HG02885 (cell line): ENCODE data around the gene TXNDC16.
A peak's percentile ranks its signal among the peaks of the same experiment; 100 is the strongest.
"Not testable (repeated sequence)": the region's sequence is repeated elsewhere in the genome, so short reads cannot be mapped to it uniquely, and the experiment has no call there.

ENCODE experiments used
- ATAC-seq: cut with Tn5 transposase; IDR thresholded peaks from one replicate; pipeline ENCODE4 v1.9.1; 2021; ENCODE audit warnings: mild to moderate bottlenecking; ENCODE audit not compliant: unreplicated experiment, poor library complexity

Gene TXNDC16

GRCh38 chr14:52552063-52552988 is at the start of gene TXNDC16, which contains the start of gene GPR137C:
TXNDC16 (minus strand) TSS chr14:52552505; CDS start chr14:52543557, 8,948 bp downstream.
GPR137C (plus strand) TSS chr14:52552836; CDS start chr14:52553148, 312 bp downstream.
- peak; percentile 93 for ATAC-seq

GRCh38 chr14:52599974-52600373 is 47.7 kb upstream of the TXNDC16 start:
- ATAC-seq: no peak

DNA sequence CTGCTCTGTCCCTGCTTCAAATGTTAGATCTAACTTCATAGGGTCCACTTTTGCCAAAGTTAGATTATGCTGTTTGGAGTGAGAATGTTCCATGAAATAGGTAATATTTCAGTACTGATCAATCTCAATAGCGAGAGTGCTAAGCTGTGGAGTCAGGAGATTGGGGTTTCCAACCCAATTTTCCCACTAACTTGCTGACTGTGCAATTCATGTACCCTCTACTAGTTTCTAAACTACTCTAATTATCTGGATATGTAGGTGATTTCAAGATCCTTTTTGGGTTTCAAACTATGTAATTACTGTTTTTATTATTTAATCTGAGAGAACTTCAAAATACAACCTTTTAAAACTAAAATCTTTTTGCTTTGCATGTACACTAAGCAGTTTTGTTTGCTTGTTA is 46.3 kb upstream of the TXNDC16 start:
- no peak for ATAC-seq

DNA sequence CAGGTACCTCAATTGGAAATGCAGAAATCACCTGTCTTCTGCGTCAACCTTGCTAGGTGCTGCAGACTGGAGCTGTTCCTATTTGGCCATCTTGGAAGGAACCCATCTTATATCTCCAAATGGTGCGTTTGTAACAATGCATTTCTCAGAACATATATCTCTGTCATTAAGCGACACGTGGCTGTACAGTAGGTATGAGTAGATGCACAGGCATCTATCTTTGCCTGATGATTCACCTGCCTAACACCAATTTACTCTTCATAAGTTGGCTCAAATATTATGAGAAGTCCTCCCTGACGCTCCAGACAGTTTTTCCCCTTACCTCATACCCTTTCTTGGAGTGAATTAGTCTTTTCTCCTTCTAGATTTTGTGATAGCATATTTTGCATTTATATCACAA is 44.6 kb upstream of the TXNDC16 start:
- no peak for ATAC-seq

DNA sequence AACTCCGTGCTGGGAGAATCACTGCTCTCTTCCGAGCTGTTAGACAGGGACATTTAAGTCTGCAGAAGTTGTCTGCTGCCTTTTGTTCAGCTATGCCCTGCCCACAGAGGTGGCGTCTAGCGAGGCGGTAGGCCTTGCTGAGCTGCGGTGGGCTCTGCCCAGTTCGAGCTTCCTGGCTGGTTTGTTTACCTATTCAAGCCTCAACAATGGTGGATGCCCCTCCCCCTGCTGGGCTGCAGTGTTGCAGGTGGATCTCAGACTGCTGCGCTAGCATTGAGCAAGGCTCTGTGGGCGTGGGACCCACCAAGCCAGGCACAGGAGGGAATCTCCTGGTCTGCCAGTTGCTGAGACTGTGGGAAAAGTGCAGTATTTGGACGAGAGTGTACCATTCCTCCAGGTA is 44.0 kb upstream of the TXNDC16 start:
- ATAC-seq: no peak

GRCh38 chr14:52590318-52590717 is 38.0 kb upstream of the TXNDC16 start:
- ATAC-seq: no peak

DNA sequence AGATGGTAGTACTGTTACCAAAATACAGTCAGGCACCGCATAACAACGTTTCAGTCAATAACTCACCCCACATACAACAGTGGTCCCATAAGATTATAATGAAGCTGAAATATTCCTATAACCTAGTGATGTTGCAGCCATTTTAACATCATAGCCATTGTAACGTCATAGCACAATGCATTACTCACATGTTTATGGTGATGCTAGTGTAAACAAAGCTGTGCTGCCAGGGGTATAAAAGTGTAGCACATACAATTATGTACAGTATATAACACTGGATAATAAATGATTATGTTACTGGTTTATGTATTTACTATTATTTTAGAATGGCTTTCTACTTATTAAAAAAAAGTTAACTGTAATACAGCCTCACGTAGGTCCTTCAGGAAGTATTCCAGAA is 37.3 kb upstream of the TXNDC16 start:
- ATAC-seq: no peak

DNA sequence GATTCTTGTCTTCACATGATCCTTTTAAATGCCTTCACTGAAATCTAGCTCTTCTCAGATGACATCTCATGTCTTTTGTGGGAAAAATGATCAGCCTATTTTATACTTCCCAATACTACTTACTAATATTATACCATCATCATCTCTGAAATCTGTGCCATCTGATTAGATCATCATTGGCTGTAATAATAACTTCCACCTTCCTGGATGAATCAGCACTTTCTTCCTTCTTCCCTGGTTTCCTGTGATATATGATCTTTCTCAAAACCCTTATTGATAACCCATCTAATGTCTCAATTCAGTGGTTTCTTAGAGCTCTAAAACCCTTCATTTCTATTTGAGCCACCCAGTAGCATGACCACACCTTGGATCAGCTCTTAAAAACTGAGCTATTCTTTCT is 31.2 kb upstream of the TXNDC16 start:
- no peak for ATAC-seq

GRCh38 chr14:52575858-52576257 is 23.6 kb upstream of the TXNDC16 start:
- no peak for ATAC-seq

DNA sequence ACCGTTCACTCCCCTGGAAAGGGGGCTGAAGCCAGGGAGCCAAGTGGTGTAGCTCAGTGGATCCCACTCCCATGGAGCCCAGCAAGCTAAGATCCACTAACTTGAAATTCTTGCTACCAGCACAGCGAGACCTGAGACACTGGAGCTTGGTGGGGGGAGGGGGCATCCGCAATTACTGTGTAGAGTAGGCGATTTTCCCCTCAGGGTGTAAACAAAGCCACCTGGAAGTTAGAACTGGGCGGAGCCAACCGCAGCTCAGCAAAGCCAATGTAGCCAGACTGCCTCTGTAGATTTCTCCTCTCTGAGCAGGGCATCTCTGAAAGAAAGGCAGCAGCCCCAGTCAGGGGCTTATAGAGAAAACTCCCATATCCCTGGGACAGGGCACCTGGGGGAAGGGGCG is 16.1 kb upstream of the TXNDC16 start:
- ATAC-seq: not testable (repeated sequence)

- ATAC-seq: no peak
Measured at GRCh38 chr14:52563120-52563519, 10.8 kb upstream of the TXNDC16 start.

GRCh38 chr14:52558688-52559087 is 6.4 kb upstream of the TXNDC16 start:
- ATAC-seq: no peak

GRCh38 chr14:52553671-52554575 is 1.6 kb upstream of the TXNDC16 start:
- ATAC-seq: no peak

DNA sequence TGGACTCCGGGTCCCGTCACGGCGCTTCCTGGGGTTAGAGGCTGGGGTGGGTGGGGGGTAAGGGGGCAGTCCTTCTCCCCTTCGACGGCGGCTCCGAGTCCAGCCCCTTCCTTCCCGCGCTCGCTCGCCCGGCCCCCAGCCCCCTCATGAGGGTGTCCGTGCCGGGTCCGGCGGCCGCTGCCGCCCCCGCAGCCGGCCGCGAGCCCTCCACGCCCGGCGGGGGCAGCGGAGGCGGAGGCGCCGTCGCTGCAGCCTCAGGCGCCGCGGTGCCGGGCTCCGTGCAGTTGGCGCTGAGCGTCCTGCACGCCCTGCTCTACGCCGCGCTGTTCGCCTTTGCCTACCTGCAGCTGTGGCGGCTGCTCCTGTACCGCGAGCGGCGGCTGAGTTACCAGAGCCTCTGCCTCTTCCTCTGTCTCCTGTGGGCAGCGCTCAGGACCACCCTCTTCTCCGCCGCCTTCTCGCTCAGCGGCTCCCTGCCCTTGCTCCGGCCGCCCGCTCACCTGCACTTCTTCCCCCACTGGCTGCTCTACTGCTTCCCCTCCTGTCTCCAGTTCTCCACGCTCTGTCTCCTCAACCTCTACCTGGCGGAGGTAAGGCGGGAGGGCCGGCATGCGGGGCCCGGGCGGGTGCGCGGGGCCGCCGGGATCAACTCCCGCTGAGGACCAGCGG is 831 bp upstream of the TXNDC16 start:
- ATAC-seq: peak; percentile 30

- no peak for ATAC-seq
Measured at GRCh38 chr14:52551696-52552062, 626 bp downstream of the TXNDC16 start.

DNA sequence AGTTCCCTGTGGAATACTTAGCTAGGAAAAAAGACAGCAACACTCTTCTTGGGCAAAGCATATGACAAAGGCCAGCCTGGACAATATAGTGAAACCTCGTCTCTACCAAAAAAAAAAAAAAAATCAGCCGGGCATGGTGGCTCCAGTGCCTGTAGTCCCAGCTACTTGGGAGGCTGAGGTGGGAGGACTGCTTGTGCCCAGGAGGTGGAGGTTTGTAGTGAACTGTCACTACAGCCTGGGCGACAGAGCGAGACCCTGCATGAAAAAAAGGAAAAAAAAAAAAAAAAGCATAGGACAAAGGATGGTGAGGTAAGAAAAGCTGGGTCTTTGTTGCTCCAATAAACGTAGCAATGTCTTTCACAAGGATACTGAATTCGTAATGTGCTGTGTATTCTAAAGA is 1.1 kb downstream of the TXNDC16 start:
- no peak for ATAC-seq

DNA sequence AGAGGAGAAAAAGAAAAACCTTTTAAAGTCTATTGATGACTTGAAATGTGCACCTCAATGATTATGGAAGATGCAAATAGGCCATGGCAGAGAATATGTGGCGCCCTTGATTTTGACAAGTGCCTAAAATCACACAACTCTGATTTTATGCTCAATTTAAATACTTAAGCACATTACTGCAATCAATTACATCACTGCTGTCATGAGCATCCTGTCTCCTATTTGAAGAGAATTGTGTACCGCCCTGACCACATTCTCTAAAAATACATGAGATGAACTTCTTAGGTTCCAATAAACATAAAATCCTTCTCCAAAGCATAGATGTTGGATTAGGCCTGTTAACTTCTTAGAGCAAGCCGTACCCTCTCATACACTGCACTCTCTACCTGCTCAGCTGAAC is 1.6 kb downstream of the TXNDC16 start:
- ATAC-seq: no peak

DNA sequence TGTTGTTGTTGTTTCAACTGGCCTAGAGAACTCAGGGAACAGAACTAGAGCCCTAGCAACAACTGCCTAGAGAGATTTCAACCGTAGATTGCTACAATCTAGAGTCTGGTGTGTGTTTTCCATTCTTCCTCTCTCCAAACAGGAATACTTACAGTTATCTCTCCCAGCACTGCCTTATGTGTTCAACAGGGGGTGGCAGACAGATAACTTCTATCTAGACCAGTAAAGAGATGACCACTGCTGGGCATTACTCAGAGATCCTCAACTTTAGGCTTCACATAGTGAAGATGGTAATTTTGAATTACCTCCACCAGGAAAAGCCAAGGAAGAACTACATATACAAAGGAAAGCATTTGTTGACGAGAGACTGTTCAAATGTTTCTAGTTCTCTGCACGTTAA is 4.8 kb downstream of the TXNDC16 start:
- ATAC-seq: no peak

- no peak for ATAC-seq
Measured at GRCh38 chr14:52547027-52547426, 5.3 kb downstream of the TXNDC16 start.

DNA sequence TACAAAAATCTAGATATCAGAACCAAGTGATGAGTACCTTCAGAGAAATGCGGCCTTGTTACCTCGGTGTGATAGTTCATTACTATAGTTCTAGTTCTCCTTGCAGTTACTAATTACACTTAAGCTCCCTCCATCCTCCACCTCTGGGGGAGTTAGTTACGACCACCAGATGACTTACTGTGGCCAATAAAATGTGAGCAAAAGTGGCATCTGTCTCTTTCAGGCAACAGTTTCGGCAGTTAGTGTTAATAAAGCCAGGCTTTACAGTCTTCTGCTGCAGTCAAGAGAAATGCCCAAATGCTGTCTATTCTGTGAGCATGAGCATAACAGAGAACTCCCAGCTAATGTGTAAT is 6.0 kb downstream of the TXNDC16 start:
- ATAC-seq: no peak
